ENCODE measurements around the gene SPATA6L. TPM values are rescaled to one million over a fixed set of nuclear protein-coding genes. Genes with fewer than 3 reads are reported as not detected.
"Not testable (repeated sequence)": the region's sequence is repeated elsewhere in the genome, so short reads cannot be mapped to it uniquely, and the experiment has no call there.

SPATA6L gene
- total RNA-seq, 1 donor, result 1.2 TPM

DNA sequence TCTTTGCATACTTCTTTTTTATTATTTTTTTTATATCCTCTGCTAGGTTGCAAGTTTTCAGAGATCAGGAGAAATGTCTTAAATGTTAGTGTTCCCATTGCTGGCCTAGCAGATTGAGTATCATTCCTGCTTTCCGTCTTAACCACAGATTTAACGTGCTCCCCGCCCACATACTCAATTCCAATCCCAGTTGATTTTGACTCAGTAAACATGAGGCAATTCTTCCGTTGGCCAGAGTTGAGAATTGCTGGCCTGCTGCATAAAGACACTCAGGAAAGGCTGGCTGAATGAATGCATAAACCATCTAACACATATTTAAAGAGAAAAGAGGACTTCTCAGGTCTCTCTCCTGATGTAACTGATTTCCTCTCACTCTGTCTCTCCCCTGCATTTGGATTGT, 51.0 kb downstream of the SPATA6L start:
- H3K4me3 ChIP-seq (ENCODE audit: low read depth, low read length), result no peak overlapping the region
- peak; percentile 83 for DNase-seq (ENCODE audit: low read depth)
- TF ChIP-seq, protein P1, sequence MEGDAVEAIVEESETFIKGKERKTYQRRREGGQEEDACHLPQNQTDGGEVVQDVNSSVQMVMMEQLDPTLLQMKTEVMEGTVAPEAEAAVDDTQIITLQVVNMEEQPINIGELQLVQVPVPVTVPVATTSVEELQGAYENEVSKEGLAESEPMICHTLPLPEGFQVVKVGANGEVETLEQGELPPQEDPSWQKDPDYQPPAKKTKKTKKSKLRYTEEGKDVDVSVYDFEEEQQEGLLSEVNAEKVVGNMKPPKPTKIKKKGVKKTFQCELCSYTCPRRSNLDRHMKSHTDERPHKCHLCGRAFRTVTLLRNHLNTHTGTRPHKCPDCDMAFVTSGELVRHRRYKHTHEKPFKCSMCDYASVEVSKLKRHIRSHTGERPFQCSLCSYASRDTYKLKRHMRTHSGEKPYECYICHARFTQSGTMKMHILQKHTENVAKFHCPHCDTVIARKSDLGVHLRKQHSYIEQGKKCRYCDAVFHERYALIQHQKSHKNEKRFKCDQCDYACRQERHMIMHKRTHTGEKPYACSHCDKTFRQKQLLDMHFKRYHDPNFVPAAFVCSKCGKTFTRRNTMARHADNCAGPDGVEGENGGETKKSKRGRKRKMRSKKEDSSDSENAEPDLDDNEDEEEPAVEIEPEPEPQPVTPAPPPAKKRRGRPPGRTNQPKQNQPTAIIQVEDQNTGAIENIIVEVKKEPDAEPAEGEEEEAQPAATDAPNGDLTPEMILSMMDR (IDR thresholded peaks at IDR 0.05; ENCODE audit: insufficient read depth, low read length), result no peak

DNA sequence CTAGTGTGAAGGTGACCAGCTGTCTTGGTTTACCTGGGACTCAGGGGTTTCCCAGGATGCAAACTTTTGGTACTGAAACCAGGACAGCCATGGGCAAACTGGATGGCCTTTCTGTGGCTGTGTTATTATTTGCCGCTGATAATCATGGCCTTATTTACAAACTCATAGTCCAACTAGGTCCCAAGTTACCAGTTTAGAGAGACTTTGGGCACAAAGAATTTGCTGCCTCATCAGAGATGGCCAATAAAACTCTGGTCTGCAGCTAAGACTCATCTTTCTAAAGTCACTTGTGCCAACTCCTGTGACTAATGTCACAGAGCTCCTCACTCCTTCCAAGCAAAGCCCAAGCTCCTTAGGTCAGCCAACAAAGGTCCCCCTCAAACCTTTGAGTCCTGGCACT, 51.7 kb downstream of the SPATA6L start:
- TF ChIP-seq, protein P1 (IDR thresholded peaks at IDR 0.05; ENCODE audit: insufficient read depth, low read length), result no peak
- no peak overlapping the region for H3K4me3 ChIP-seq (ENCODE audit: low read depth, low read length)
- DNase-seq (ENCODE audit: low read depth), result no peak

DNA sequence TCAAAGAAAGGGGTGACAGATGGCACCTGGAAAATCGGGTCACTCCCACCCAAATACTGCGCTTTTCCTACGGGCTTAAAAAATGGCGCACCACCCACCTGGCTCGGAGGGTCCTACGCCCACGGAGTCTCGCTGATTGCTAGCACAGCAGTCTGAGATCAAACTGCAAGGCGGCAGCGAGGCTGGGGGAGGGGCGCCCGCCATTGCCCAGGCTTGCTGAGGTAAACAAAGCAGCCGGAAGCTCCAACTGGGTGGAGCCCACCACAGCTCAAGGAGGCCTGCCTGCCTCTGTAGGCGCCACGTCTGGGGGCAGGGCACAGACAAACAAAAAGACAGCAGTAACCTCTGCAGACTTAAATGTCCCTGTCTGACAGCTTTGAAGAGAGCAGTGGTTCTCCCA, 60.2 kb downstream of the SPATA6L start:
- H3K4me3 ChIP-seq (ENCODE audit: low read depth, low read length); DNase-seq (ENCODE audit: low read depth): not testable (repeated sequence)

DNA sequence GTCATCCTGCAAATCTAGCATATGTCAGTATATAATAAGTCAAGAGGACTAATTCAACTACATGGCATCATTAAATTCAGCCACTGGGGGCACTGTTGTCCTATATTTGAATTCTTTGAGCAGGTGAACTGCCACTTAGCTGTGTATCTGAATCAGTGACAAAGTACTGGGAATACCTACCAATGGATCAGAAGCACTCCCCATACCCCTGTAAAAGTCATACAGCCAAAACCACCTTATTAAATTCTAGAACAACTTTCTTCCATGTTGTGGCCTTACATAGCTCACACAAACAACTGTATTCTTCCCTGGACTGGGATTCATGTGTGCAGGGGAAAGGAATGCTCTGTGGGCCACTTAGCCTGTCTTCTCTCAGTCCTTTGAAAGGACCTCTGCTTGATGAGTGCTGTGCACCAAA, 61.6 kb downstream of the SPATA6L start:
- peak; percentile 80 for DNase-seq (ENCODE audit: low read depth)
- TF ChIP-seq, protein P1 (IDR thresholded peaks at IDR 0.05; ENCODE audit: insufficient read depth, low read length), result peak; percentile 59
- no peak overlapping the region for H3K4me3 ChIP-seq (ENCODE audit: low read depth, low read length)

DNA sequence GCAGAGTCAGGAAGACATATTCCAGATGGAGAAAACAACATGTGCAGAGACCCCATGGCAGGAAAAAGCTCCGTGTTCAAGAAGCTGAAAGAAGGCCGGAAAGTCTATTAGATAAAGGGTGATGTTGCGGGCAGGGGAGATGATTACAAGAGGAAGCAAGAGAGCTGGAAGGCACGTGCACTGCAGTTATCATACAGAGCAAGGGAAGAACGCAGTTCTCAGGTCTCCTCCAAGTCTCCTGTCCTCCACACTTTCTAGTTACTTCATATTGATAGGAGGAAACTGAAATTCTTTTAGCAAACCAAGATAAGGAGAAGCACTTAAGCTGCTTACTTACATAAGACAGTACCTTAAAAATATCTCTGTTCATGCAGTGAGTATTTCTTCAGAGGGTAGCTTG, 62.5 kb downstream of the SPATA6L start:
- no peak overlapping the region for H3K4me3 ChIP-seq (ENCODE audit: low read depth, low read length)
- TF ChIP-seq, protein P1 (IDR thresholded peaks at IDR 0.05; ENCODE audit: insufficient read depth, low read length), result no peak
- no peak for DNase-seq (ENCODE audit: low read depth)

DNA sequence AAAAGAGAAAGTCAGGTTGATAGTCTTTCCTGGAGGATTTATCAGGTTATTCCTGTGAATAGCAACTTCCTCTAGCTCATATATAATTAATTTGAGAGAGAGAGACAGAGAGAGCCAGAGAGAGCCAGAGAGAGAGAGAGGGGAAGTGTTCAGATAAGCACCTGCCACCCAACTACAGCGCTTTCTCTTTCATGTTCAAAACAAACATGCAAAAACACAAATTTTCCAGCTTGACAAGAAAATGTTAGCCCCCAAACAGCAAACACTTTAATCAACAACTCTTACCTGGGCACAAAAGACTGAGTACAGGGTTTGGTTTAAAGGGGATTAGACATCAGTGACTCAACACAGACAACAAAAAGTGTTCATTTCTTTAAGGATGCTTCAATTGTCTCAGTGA, 65.9 kb downstream of the SPATA6L start:
- DNase-seq (ENCODE audit: low read depth), result no peak
- TF ChIP-seq, protein P1 (IDR thresholded peaks at IDR 0.05; ENCODE audit: insufficient read depth, low read length), result no peak
- H3K4me3 ChIP-seq (ENCODE audit: low read depth, low read length), result no peak overlapping the region

DNA sequence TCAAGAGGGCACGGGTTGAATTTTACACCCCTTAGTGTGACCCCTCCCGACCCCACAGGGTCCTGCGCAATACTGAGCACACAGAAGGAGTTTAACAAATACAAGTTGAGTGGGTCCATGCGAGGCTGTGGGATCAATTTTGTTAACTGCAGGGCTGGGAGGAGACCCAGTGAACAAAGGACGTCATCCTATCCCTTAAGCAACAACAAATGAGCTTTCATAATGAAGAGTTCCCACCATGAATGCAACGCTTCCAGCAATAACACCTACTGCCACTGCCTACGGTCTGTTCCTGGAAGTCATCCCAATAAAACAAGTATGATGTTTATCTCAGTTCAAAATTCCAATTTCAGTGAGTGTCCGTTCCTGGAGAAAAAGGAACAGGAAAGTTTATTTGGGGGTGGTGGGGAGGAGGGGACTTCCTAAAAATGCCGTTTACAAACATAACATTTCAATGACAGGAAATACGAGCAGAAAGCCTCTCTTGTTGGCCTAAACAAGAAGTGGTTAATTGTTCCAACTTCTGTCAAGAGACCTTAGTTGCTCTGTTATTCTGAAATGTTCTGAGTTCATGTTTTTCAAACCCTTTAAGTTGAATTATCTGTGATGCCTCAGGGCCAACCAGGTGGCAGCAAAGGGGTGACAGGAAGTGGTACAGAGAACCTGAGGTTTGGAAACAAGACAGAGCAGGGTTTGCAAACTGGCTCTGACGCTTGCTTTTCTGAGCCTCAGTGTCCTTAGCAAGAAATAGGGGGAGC, 69.9 kb downstream of the SPATA6L start:
- TF ChIP-seq, protein P1 (IDR thresholded peaks at IDR 0.05; ENCODE audit: insufficient read depth, low read length), result no peak
- DNase-seq (ENCODE audit: low read depth), result no peak
- no peak overlapping the region for H3K4me3 ChIP-seq (ENCODE audit: low read depth, low read length)

Measured in fibroblast of the aortic adventitia (primary cell).